Neural cell (in vitro differentiated cells): ENCODE data around the gene HDGFL2. TPM values are rescaled to one million over a fixed set of nuclear protein-coding genes. Genes with fewer than 3 reads are reported as not detected.

Source experiments
- H2AFZ ChIP-seq: fragments of 200-600, 300-800 bp; sonication (generic), shearing (Covaris generic); 2 replicates; pipeline ENCODE4 v1.6.0; 2014; ENCODE audit warnings: low read depth, mild to moderate bottlenecking, antibody characterized with exemption, low read length, moderate library complexity
- H3F3A ChIP-seq: fragments of 200-600 bp; shearing (Covaris generic); 2 replicates; pipeline ENCODE4 v1.6.1; 2016; ENCODE audit warnings: mild to moderate bottlenecking, moderate library complexity, mixed read lengths, antibody characterized with exemption, low read length; ENCODE audit not compliant: insufficient read depth, poor library complexity, severe bottlenecking
- H3K27ac ChIP-seq: fragments of 200-600, 300-800 bp; sonication (generic), shearing (Covaris generic); 2 replicates; pipeline ENCODE4 v1.5.1; 2014; ENCODE audit warnings: mild to moderate bottlenecking, low read length, moderate library complexity
- H3K27me3 ChIP-seq: fragments of 300-800, 200-600 bp; sonication (generic), shearing (Covaris generic); 2 replicates; pipeline ENCODE4 v1.6.0; 2014; ENCODE audit warnings: mild to moderate bottlenecking, low read depth, low read length, moderate library complexity; ENCODE audit not compliant: insufficient read depth
- H3K36me3 ChIP-seq: fragments of 300-800, 200-600 bp; sonication (generic), shearing (Covaris generic); 2 replicates; pipeline ENCODE4 v1.5.1; 2014; ENCODE audit warnings: mild to moderate bottlenecking, antibody characterized with exemption, low read length, moderate library complexity; ENCODE audit not compliant: insufficient read depth
- H3K4me2 ChIP-seq: fragments of 300-800, 200-600 bp; sonication (generic), shearing (Covaris generic); 2 replicates; pipeline ENCODE4 v1.6.0; 2014; ENCODE audit warnings: mild to moderate bottlenecking, low read length
- H3K4me3 ChIP-seq: fragments of 300-800, 200-600 bp; sonication (generic), shearing (Covaris generic); 2 replicates; pipeline ENCODE4 v1.5.1; 2014; ENCODE audit warnings: mild to moderate bottlenecking, low read length, moderate library complexity
- H3K79me2 ChIP-seq: fragments of 200-600 bp; shearing (Covaris generic); replicated peaks from 2 replicates; pipeline ENCODE4 v1.6.0; 2014; ENCODE audit warnings: mild to moderate bottlenecking, low read length, moderate library complexity; ENCODE audit not compliant: insufficient read depth
- H3K9ac ChIP-seq: fragments of 300-800, 200-600 bp; sonication (generic), shearing (Covaris generic); 2 replicates; pipeline ENCODE4 v1.6.1; 2016; ENCODE audit warnings: mild to moderate bottlenecking, low read length, mixed read lengths
- H3K9me2 ChIP-seq: fragments of 200-600 bp; shearing (Covaris generic); 2 replicates; pipeline ENCODE4 v1.6.1; 2016; ENCODE audit warnings: mild to moderate bottlenecking, low read length, mixed read lengths; ENCODE audit not compliant: insufficient read depth
- H3K9me3 ChIP-seq: fragments of 200-600, 300-800 bp; sonication (generic), shearing (Covaris generic); 2 replicates; pipeline ENCODE4 v1.6.1; 2016; ENCODE audit warnings: mild to moderate bottlenecking, mixed run types, low read length, moderate library complexity, mixed read lengths
- H4K20me1 ChIP-seq: fragments of 200-600 bp; shearing (Covaris generic); 2 replicates; pipeline ENCODE4 v1.6.1; 2016; ENCODE audit warnings: mild to moderate bottlenecking, mixed run types; ENCODE audit not compliant: insufficient read depth
- EP300 ChIP-seq: fragments of 450-650 bp; conservative IDR thresholded peaks from 2 replicates; pipeline ENCODE4 v1.6.1; 2014; ENCODE audit warnings: antibody characterized with exemption, mild to moderate bottlenecking, moderate library complexity; ENCODE audit not compliant: poor library complexity, severe bottlenecking
- EZH2 ChIP-seq: fragments of 200-600, 300-800 bp; shearing (Covaris generic), sonication (generic); IDR thresholded peaks from 2 replicates; pipeline ENCODE4 v1.6.1; 2014; ENCODE audit warnings: antibody characterized with exemption, low read length, borderline replicate concordance, mild to moderate bottlenecking; ENCODE audit not compliant: insufficient read depth, poor library complexity, severe bottlenecking
- MXI1 ChIP-seq: fragments of 450-650 bp; conservative IDR thresholded peaks from 2 replicates; pipeline ENCODE4 v1.6.1; 2014; ENCODE audit warnings: antibody characterized with exemption, mild to moderate bottlenecking; ENCODE audit not compliant: poor library complexity, severe bottlenecking
- POLR2AphosphoS5 ChIP-seq: IDR thresholded peaks from 2 replicates; pipeline ENCODE4 v1.6.1; 2012
- RAD21 ChIP-seq: fragments of 450-650 bp; conservative IDR thresholded peaks from 2 replicates; pipeline ENCODE4 v1.6.1; 2014; ENCODE audit warnings: antibody characterized with exemption, mild to moderate bottlenecking, moderate library complexity
- SMC3 ChIP-seq: fragments of 450-650 bp; conservative IDR thresholded peaks from 2 replicates; pipeline ENCODE4 v1.6.1; 2014; ENCODE audit warnings: antibody characterized with exemption, mild to moderate bottlenecking, moderate library complexity; ENCODE audit not compliant: poor library complexity
- TAF1 ChIP-seq: IDR thresholded peaks from 2 replicates; pipeline ENCODE4 v1.6.1; 2012; ENCODE audit warnings: low read depth
- polyA plus RNA-seq: library from polyadenylated mRNA; depleted of rRNA; stranded (reverse); fragments of >200 nt; gene quantifications from 2 replicates; pipeline ENCODE4 v1.2.3, GENCODE V29; 2014
- TF ChIP-seq, protein P1 (sequence below): fragments of 450-650 bp; IDR thresholded peaks from 2 replicates; pipeline ENCODE4 v1.5.1; 2014; ENCODE audit warnings: antibody characterized with exemption, mild to moderate bottlenecking, moderate library complexity; ENCODE audit not compliant: poor library complexity, severe bottlenecking
- TF ChIP-seq, protein P2 (sequence below): IDR thresholded peaks from 2 replicates; pipeline ENCODE4 v1.6.1; 2012; ENCODE audit warnings: borderline replicate concordance

Gene HDGFL2
- polyA plus RNA-seq, 1 donor from 2014 or later: 79.7 TPM

DNA sequence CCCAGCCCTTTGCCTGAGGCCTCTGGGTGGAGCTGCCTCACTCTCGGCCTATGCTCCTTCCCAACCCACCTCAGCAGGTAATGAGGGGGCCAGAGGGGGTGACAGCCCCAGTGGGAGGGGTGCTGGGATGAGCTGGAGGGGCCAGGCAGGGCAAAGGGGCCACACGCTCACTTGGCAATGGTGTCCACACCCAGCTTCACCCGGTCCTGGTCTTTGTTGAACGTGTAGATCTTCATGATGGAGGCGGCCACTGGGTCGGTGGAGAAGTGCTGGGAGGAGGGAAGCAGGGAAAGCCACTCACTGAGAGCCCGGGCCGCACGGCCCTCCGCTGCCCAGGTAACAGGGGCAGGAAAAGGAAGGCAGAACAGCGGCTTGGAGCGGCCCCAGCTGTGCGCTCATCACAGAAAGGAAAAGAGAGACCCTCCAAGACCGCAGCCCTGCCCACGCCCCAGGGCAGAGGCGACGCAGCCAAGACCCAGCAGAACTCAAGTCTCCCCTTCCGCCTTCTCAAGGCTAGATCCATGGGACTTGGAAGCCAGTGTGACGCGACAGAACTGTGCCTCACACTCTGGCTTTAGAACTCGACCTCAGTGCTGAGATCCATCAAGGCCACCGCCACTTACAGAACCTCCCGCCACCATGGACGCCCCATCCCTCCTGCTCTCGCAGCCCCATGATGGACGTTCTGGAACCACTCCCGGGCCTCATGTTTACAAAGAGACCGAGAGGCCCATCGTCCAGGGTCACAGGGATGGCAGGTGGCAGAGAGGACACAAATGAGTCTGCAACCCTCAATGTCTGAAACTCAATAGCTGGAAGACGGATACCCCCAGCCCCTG, 23.7 kb upstream of the HDGFL2 start:
- no peak overlapping the region for H3K27ac ChIP-seq
- H3K4me2 ChIP-seq: no peak overlapping the region
- TF ChIP-seq EP300 (no peak), EZH2 (no peak), RAD21 (no peak), TAF1 (no peak), SMC3 (no peak), POLR2AphosphoS5 (no peak), MXI1 (no peak)
- TF ChIP-seq, protein P1, sequence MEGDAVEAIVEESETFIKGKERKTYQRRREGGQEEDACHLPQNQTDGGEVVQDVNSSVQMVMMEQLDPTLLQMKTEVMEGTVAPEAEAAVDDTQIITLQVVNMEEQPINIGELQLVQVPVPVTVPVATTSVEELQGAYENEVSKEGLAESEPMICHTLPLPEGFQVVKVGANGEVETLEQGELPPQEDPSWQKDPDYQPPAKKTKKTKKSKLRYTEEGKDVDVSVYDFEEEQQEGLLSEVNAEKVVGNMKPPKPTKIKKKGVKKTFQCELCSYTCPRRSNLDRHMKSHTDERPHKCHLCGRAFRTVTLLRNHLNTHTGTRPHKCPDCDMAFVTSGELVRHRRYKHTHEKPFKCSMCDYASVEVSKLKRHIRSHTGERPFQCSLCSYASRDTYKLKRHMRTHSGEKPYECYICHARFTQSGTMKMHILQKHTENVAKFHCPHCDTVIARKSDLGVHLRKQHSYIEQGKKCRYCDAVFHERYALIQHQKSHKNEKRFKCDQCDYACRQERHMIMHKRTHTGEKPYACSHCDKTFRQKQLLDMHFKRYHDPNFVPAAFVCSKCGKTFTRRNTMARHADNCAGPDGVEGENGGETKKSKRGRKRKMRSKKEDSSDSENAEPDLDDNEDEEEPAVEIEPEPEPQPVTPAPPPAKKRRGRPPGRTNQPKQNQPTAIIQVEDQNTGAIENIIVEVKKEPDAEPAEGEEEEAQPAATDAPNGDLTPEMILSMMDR: no peak
- TF ChIP-seq, protein P2, sequence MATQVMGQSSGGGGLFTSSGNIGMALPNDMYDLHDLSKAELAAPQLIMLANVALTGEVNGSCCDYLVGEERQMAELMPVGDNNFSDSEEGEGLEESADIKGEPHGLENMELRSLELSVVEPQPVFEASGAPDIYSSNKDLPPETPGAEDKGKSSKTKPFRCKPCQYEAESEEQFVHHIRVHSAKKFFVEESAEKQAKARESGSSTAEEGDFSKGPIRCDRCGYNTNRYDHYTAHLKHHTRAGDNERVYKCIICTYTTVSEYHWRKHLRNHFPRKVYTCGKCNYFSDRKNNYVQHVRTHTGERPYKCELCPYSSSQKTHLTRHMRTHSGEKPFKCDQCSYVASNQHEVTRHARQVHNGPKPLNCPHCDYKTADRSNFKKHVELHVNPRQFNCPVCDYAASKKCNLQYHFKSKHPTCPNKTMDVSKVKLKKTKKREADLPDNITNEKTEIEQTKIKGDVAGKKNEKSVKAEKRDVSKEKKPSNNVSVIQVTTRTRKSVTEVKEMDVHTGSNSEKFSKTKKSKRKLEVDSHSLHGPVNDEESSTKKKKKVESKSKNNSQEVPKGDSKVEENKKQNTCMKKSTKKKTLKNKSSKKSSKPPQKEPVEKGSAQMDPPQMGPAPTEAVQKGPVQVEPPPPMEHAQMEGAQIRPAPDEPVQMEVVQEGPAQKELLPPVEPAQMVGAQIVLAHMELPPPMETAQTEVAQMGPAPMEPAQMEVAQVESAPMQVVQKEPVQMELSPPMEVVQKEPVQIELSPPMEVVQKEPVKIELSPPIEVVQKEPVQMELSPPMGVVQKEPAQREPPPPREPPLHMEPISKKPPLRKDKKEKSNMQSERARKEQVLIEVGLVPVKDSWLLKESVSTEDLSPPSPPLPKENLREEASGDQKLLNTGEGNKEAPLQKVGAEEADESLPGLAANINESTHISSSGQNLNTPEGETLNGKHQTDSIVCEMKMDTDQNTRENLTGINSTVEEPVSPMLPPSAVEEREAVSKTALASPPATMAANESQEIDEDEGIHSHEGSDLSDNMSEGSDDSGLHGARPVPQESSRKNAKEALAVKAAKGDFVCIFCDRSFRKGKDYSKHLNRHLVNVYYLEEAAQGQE: no peak
- peaks cover 5% of the 10 kb centered on the region for H3K36me3 ChIP-seq
- H3K79me2 ChIP-seq: no peaks in the 10 kb centered on the region
- H3F3A ChIP-seq: no peaks in the 10 kb centered on the region
- no peaks in the 10 kb centered on the region for H3K9me2 ChIP-seq
- H3K27me3 ChIP-seq: no peaks in the 10 kb centered on the region
- H2AFZ ChIP-seq: no peak overlapping the region
- no peaks in the 10 kb centered on the region for H4K20me1 ChIP-seq
- no peak overlapping the region for H3K4me3 ChIP-seq
- no peaks in the 10 kb centered on the region for H3K9me3 ChIP-seq
- no peak overlapping the region for H3K9ac ChIP-seq

DNA sequence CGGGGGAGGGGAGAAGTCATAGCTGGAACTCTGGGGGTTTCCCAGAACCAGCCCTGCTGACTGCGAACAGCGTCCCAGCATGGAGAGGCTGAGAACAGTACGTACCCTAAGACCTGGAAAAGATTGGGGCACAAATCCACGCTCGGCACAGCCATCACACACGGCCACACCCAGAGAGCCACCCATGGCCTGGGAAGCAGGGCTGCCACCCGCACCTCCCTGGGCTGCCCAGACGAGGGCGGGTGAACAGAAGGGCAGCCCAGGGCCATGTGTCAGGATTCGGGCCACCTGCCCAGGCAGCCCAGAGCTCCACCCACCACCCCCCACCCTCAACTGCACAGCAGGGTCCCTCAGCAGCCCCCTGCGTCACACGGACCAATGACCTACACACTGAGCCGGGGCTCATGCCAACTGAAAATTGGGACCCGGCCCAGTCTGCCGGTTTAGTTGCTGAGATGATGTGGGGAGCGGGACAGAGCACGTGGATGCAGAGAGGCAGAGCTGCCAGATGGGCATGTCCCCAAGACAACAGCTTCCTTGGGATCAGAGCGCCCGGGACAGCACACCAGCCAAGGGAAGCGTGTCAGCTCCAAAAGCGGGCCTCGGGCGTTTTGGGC, 23.0 kb upstream of the HDGFL2 start:
- Histone ChIP-seq H3K79me2 (no peaks in the 10 kb centered on the region), H3K4me3 (no peak overlapping the region), H3K9me2 (no peaks in the 10 kb centered on the region), H3K4me2 (no peak overlapping the region), H3K27ac (no peak overlapping the region), H3K9me3 (no peaks in the 10 kb centered on the region), H3K27me3 (no peaks in the 10 kb centered on the region), H3F3A (no peaks in the 10 kb centered on the region), H3K36me3 (peaks cover 5% of the 10 kb centered on the region), H3K9ac (no peak overlapping the region), H2AFZ (no peak overlapping the region), H4K20me1 (no peaks in the 10 kb centered on the region)
- TF ChIP-seq, protein P2: no peak
- TF ChIP-seq EP300 (no peak), RAD21 (no peak), POLR2AphosphoS5 (no peak), TAF1 (no peak), EZH2 (no peak)
- TF ChIP-seq, protein P1: no peak
